DMS53 treated with DMSO at 0.1 percent for 48 hours (cell line): ENCODE results near the gene HBG2.
A peak's percentile ranks its signal among the peaks of the same experiment; 100 is the strongest.
"Not testable (repeated sequence)": the region's sequence is repeated elsewhere in the genome, so short reads cannot be mapped to it uniquely, and the experiment has no call there.

Experiments
- DNase-seq: peaks from one replicate; lab custom pipeline; 2025; ENCODE audit not compliant: unreplicated experiment; lab: John Stamatoyannopoulos, UW

HBG2 gene

GRCh38 chr11:5282628-5283027 is 28.0 kb upstream of the HBG2 start:
- DNase-seq = no peak

- no peak for DNase-seq
These were observed 27.0 kb upstream of the HBG2 start for GRCh38 chr11:5281596-5281995.

- DNase-seq = peak; percentile 89
These were observed 26.1 kb upstream of the HBG2 start for GRCh38 chr11:5280582-5281102.

GRCh38 chr11:5279471-5280090 is 25.0 kb upstream of the HBG2 start:
- DNase-seq = no peak

GRCh38 chr11:5277807-5278382 is 23.3 kb upstream of the HBG2 start:
- DNase-seq = no peak

- no peak for DNase-seq
These were observed 22.1 kb upstream of the HBG2 start for GRCh38 chr11:5276697-5277096.

- DNase-seq = no peak
These were observed 21.0 kb upstream of the HBG2 start for GRCh38 chr11:5275369-5276110.

GRCh38 chr11:5274395-5274794 is 19.8 kb upstream of the HBG2 start:
- no peak for DNase-seq

- DNase-seq = no peak
These were observed 17.9 kb upstream of the HBG2 start for GRCh38 chr11:5272395-5273017.

- DNase-seq = no peak
These were observed 15.2 kb upstream of the HBG2 start, which contains the start of gene HBE1 for GRCh38 chr11:5269715-5270147. Gene HBE1, minus strand, starts transcription at chr11:5269945. Its CDS starts 55 bp downstream, at chr11:5269890.

GRCh38 chr11:5267033-5267563 is 12.5 kb upstream of the HBG2 start:
- DNase-seq = no peak

- DNase-seq = no peak
These were observed 12.0 kb upstream of the HBG2 start for GRCh38 chr11:5266609-5267008.

- DNase-seq = no peak
These were observed 11.3 kb upstream of the HBG2 start for GRCh38 chr11:5265832-5266231.

GRCh38 chr11:5258543-5259262 is 4.1 kb upstream of the HBG2 start:
- DNase-seq = no peak

- no peak for DNase-seq
These were observed 2.7 kb upstream of the HBG2 start for GRCh38 chr11:5257296-5257695.

- DNase-seq = not testable (repeated sequence)
These were observed 558 bp downstream of the HBG2 start for GRCh38 chr11:5254023-5254422.

GRCh38 chr11:5253440-5253839 is 1.1 kb downstream of the HBG2 start:
- not testable (repeated sequence) for DNase-seq

- DNase-seq = no peak
These were observed 1.7 kb downstream of the HBG2 start for GRCh38 chr11:5252919-5253265.

- DNase-seq = no peak
These were observed 2.2 kb downstream of the HBG2 start for GRCh38 chr11:5252192-5252918.

GRCh38 chr11:5251746-5252145 is 2.8 kb downstream of the HBG2 start:
- no peak for DNase-seq
